Endothelial cell (in vitro differentiated cells): Measurements from ENCODE around the gene SLC34A1. TPM values are rescaled to one million over a fixed set of nuclear protein-coding genes. Genes with fewer than 3 reads are reported as not detected.
A peak's percentile ranks its signal among the peaks of the same experiment; 100 is the strongest.
"Not testable (repeated sequence)": the region's sequence is repeated elsewhere in the genome, so short reads cannot be mapped to it uniquely, and the experiment has no call there.

ENCODE experiments used
- DNase-seq: peaks from one replicate; pipeline ENCODE4 v3.0.0; 2021; ENCODE audit warnings: low spot score
- H3K27ac Mint-ChIP-seq: one replicate; pipeline ENCODE4 v1.8.0; 2021; ENCODE audit warnings: mixed read lengths, inconsistent platforms; ENCODE audit not compliant: unreplicated experiment
- H3K27me3 Mint-ChIP-seq: one replicate; pipeline ENCODE4 v1.8.0; 2021; ENCODE audit warnings: mild to moderate bottlenecking, moderate library complexity, mixed read lengths, inconsistent platforms; ENCODE audit not compliant: unreplicated experiment
- H3K36me3 Mint-ChIP-seq: one replicate; pipeline ENCODE4 v1.8.0; 2021; ENCODE audit warnings: mild to moderate bottlenecking, low read depth, mixed read lengths, inconsistent platforms; ENCODE audit not compliant: unreplicated experiment
- H3K4me1 Mint-ChIP-seq: one replicate; pipeline ENCODE4 v1.8.0; 2021; ENCODE audit warnings: mild to moderate bottlenecking, mixed read lengths, inconsistent platforms; ENCODE audit not compliant: unreplicated experiment
- H3K4me3 Mint-ChIP-seq: one replicate; pipeline ENCODE4 v1.8.0; 2021; ENCODE audit warnings: mild to moderate bottlenecking, mixed read lengths, inconsistent platforms; ENCODE audit not compliant: unreplicated experiment
- H3K9me3 Mint-ChIP-seq: one replicate; pipeline ENCODE4 v1.8.0; 2021; ENCODE audit warnings: mixed read lengths, inconsistent platforms; ENCODE audit not compliant: unreplicated experiment
- CTCF ChIP-seq: fragments of 200-600 bp; sonication (generic); IDR thresholded peaks from one replicate; pipeline ENCODE4 v1.5.0; 2021; ENCODE audit warnings: antibody characterized with exemption; ENCODE audit not compliant: unreplicated experiment
- total RNA-seq: library from RNA; stranded (reverse); fragmentation: NEBNext Ultra II Directional; extraction: Animal tissue kit (Norgen Biotek cat#: 25700); gene quantifications from one replicate; pipeline ENCODE4 v1.2.1, GENCODE V29; 2021; ENCODE audit not compliant: unreplicated experiment

Gene SLC34A1
- total RNA-seq, 1 donor from 2014 or later = not detected

- H3K4me3 Mint-ChIP-seq = peak within 1 kb of the TSS; percentile 44
- no peaks in the 10 kb centered on the region for H3K9me3 Mint-ChIP-seq
Observed at GRCh38 chr5:177357459-177358351, 26.5 kb upstream of the SLC34A1 start, which contains the start of gene RGS14. Gene RGS14 (plus strand): TSS chr5:177357924. CDS start chr5:177358025, 101 bp downstream.

GRCh38 chr5:177358370-177358819 is 25.8 kb upstream of the SLC34A1 start:
- peaks cover 23% of the 10 kb centered on the region for H3K27me3 Mint-ChIP-seq
- no peak for TF ChIP-seq CTCF
- H3K4me3 Mint-ChIP-seq = no peak overlapping the region
- no peaks in the 10 kb centered on the region for H3K9me3 Mint-ChIP-seq
- no peak for DNase-seq
- peaks cover 20% of the 10 kb centered on the region for H3K4me1 Mint-ChIP-seq
- no peaks in the 10 kb centered on the region for H3K36me3 Mint-ChIP-seq
- H3K27ac Mint-ChIP-seq = peak overlapping the region; percentile 86

More at GRCh38 chr5:177357459-177358351, 26.5 kb upstream of the SLC34A1 start, which contains the start of gene RGS14:
- peak; percentile 39 for DNase-seq
- Mint-ChIP-seq H3K27me3 (peaks cover 23% of the 10 kb centered on the region), H3K4me1 (peaks cover 26% of the 10 kb centered on the region), H3K36me3 (no peaks in the 10 kb centered on the region), H3K27ac (peak within 1 kb of the TSS; percentile 98)
- no peak for TF ChIP-seq CTCF

DNA sequence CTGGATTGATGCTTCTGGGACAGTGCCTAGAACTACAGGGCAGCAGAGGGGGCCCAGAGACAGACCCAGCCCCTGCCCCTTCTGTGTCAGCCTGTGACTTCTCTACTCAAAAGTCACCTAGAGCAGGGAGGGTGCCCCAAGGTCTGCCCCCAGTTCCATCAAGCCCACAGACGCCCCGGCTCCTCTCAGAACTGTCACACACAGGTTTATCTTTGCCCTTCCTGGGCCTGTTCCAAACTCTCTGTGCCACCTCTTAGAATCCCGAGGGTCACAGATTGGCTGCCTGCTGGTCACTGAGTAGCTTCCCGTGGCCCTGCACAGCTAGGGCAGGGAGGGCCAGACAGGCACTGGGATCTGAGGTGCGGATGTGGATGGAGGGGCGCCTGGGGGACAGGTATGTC is 24.8 kb upstream of the SLC34A1 start:
- H3K4me3 Mint-ChIP-seq = no peak overlapping the region
- peaks cover 20% of the 10 kb centered on the region for H3K4me1 Mint-ChIP-seq
- no peak for DNase-seq
- H3K9me3 Mint-ChIP-seq = no peaks in the 10 kb centered on the region
- no peak for TF ChIP-seq CTCF
- H3K27ac Mint-ChIP-seq = peak overlapping the region; percentile 86
- no peaks in the 10 kb centered on the region for H3K36me3 Mint-ChIP-seq
- H3K27me3 Mint-ChIP-seq = peaks cover 25% of the 10 kb centered on the region

GRCh38 chr5:177359860-177360259 is 24.4 kb upstream of the SLC34A1 start:
- H3K27me3 Mint-ChIP-seq = peaks cover 25% of the 10 kb centered on the region
- DNase-seq = no peak
- peak overlapping the region; percentile 74 for H3K27ac Mint-ChIP-seq

GRCh38 chr5:177360740-177361139 is 23.5 kb upstream of the SLC34A1 start:
- H3K27me3 Mint-ChIP-seq = peaks cover 26% of the 10 kb centered on the region
- H3K9me3 Mint-ChIP-seq, H3K4me3 Mint-ChIP-seq, DNase-seq, H3K27ac Mint-ChIP-seq, H3K36me3 Mint-ChIP-seq: not testable (repeated sequence)
- peaks cover 21% of the 10 kb centered on the region for H3K4me1 Mint-ChIP-seq

More at GRCh38 chr5:177359860-177360259, 24.4 kb upstream of the SLC34A1 start:
- no peaks in the 10 kb centered on the region for H3K36me3 Mint-ChIP-seq
- H3K4me1 Mint-ChIP-seq = peaks cover 20% of the 10 kb centered on the region
- no peak overlapping the region for H3K4me3 Mint-ChIP-seq
- no peak for TF ChIP-seq CTCF
- H3K9me3 Mint-ChIP-seq = no peaks in the 10 kb centered on the region
